GM10266 (cell line): Measurements from ENCODE around the gene ATP6V0C.

Experiments used
- DNase-seq: peaks from one replicate; pipeline ENCODE4 v3.0.0; 2012; ENCODE audit errors: extremely low spot score
- CTCF ChIP-seq: IDR thresholded peaks from 2 replicates; pipeline ENCODE4 v1.5.1; 2012; ENCODE audit warnings: mild to moderate bottlenecking, low read depth; ENCODE audit not compliant: control insufficient read depth, insufficient read depth; ENCODE audit errors: missing control alignments

Gene ATP6V0C

GRCh38 chr16:2513405-2514332 lies at the start of gene ATP6V0C:
Gene ATP6V0C (plus strand): TSS chr16:2513952. CDS start chr16:2514104, 152 bp downstream.
- no peak for TF ChIP-seq CTCF
- peak; percentile 98 for DNase-seq

GRCh38 chr16:2464333-2464732 lies 49.4 kb upstream of the ATP6V0C start:
- DNase-seq, result no peak
- no peak for TF ChIP-seq CTCF

- peak; percentile 38 for TF ChIP-seq CTCF
- DNase-seq, result no peak
Observed at GRCh38 chr16:2465653-2466415, 47.9 kb upstream of the ATP6V0C start.

- no peak for DNase-seq
- TF ChIP-seq CTCF, result no peak
Observed at GRCh38 chr16:2466667-2467527, 46.9 kb upstream of the ATP6V0C start.

- peak; percentile 84 for DNase-seq
- peak; percentile 27 for TF ChIP-seq CTCF
Observed at GRCh38 chr16:2467528-2468232, 46.1 kb upstream of the ATP6V0C start.

GRCh38 chr16:2468233-2468724 lies 45.5 kb upstream of the ATP6V0C start:
- DNase-seq, result peak; percentile 73
- TF ChIP-seq CTCF, result no peak
